ENCODE measurements around the gene CACNA1B.
A peak's percentile ranks its signal among the peaks of the same experiment; 100 is the strongest.
"Not testable (repeated sequence)": the region's sequence is repeated elsewhere in the genome, so short reads cannot be mapped to it uniquely, and the experiment has no call there.

CACNA1B gene

GRCh38 chr9:138143491-138143890, 265.9 kb downstream of the CACNA1B start:
- not testable (repeated sequence) for DNase-seq (ENCODE audit: low read depth in 2 of 2)

DNA sequence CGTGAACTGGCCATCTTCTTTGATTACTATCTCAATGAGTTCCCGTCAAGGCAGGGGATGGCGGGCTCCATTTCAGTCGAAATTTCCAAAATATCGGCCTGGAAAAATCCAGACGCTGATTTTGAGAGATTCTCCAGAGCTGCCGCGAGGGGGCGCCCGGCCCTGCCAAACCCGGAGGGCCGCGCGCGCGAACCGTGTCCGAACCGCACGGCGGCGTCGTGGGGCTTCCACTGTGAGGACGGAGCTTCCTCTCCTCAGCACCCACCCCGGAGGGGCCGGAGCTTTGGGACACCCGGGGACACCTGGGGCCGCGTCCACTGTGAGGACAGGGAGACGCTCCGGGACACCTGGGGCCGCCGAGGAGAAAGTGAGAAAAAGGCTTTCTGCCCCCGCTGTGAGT, 270.0 kb downstream of the CACNA1B start:
- DNase-seq (ENCODE audit: low read depth in 2 of 2) = peak in 1 of 2 donors; percentile 37

DNA sequence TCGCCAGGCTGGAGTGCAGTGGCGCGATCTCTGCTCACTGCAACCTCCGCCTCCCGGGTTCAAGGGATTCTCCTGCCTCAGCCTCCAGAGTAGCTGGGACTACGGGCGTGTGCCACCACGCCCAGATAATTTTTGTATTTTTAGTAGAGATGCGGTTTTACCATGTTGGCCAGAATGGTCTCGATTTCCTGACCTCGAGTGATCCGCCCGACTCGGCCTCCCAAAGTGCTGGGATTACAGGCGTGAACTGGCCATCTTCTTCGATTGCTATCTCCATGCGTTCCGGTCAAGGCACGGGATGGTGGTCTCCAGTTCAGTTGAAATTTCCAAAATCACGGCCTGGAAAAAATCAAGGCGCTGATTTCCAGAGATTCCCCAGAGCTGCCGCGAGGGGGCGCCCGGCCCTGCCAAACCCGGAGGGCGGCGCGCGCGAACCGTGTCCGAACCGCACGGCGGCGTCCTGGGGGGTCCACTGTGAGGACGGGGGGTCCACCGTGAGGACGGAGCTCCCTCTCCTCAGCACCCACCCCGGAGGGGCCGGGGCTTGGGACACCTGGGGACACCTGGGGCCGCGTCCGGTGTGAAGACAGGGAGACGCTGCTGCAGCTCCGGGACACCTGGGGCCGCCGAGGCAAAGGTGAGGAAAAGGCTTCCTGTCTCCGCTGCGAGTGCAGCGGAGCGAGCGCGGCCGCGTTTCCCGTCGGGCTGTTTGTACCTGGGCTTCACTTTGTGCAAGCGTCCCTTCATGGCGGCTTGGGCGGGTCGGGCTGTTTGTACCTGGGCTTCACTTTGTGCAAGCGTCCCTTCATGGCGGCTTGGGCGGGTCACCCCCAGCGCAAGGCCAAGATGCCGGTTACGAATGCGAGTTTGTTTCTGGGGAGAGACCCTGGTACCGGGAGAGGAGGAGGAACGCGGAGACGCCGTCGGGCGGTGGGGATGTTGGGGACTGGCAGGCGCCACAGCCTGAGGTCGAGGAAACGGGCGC, 272.4 kb downstream of the CACNA1B start:
- DNase-seq (ENCODE audit: low read depth in 2 of 2) = peak; percentile 15 to 23

DNA sequence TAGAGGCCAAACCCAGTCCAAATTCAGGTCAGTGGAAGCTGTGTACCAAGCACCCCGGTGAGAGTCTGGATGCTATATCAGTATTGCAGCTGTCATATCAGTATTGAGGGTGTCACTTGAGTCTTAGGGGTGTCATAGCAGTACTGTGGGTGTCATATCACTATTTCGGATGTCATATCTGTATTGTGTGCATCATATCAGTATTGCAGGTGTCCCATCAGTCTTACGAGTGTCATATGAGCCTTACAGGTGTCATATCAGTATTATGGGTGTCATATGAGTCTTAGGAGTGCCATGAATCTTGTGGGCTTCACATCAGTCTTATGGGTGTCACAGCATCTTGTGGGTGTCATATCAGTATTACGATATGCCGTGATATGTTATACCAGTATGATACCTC, 278.2 kb downstream of the CACNA1B start:
- DNase-seq (ENCODE audit: low read depth in 2 of 2) = not testable (repeated sequence)

DNA sequence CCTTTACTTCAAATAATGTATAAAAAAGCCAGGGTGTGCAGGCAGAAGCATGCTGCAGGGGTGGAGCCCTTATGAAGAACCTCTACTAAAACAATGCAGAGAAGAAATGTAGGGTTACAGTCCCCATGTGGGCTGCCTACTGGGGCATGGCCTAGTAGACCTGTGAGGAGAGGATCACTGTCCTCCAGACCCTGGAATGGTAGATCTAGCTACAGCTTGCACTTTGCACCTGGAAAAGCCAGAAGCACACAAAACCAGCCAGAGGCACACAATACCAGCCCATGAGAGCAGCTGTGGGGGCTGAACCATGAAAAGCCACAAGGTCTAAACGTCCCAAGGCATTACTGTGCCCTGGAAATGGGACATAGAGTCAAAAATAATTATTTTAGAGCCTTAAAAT, 289.2 kb downstream of the CACNA1B start:
- DNase-seq (ENCODE audit: low read depth in 2 of 2) = not testable (repeated sequence)

Measured in stimulated activated CD4-positive, alpha-beta T cell treated with anti-CD3 and anti-CD28 coated beads, Interleukin-1b, Interleukin-23, amount 100 ng/mL, for 4 hours (primary cell).